ENCODE results near the gene AGAP1.

DNA sequence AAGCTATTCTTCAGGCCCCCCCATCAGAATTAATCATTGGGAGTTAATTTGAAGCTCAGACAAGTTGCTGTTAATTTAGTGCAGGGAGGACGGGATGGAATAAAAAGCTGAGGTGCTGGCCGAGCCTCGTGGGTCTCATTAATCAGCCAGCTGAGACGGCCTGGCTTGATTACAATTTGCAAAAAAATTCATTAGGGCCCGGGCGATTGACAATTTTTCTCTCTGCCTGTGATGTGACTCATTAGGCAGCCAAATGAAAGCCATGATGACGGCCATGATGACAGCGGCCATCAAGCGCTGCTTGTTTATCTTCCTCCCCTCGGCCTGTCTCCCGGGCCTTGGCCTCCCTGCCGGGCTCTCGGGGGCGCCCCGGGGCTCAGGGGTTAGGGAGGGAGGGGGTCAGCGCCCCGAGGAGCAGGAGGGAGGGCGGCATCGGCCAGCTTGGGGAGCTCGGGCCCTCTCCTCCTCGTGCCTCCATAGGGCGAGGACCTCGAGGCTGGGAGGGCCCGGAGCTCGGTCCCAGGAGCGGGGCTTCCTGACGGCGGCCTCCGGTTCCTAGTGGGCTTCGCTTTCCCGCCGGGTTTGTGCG is 669.1 kb downstream of the AGAP1 start:
- TF ChIP-seq, protein P1, sequence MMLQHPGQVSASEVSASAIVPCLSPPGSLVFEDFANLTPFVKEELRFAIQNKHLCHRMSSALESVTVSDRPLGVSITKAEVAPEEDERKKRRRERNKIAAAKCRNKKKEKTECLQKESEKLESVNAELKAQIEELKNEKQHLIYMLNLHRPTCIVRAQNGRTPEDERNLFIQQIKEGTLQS (IDR thresholded peaks at IDR 0.05), result no peak
- TF ChIP-seq, protein P2, sequence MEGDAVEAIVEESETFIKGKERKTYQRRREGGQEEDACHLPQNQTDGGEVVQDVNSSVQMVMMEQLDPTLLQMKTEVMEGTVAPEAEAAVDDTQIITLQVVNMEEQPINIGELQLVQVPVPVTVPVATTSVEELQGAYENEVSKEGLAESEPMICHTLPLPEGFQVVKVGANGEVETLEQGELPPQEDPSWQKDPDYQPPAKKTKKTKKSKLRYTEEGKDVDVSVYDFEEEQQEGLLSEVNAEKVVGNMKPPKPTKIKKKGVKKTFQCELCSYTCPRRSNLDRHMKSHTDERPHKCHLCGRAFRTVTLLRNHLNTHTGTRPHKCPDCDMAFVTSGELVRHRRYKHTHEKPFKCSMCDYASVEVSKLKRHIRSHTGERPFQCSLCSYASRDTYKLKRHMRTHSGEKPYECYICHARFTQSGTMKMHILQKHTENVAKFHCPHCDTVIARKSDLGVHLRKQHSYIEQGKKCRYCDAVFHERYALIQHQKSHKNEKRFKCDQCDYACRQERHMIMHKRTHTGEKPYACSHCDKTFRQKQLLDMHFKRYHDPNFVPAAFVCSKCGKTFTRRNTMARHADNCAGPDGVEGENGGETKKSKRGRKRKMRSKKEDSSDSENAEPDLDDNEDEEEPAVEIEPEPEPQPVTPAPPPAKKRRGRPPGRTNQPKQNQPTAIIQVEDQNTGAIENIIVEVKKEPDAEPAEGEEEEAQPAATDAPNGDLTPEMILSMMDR (IDR thresholded peaks at IDR 0.05; ENCODE audit: low read depth, low read length, missing input control), result no peak
- TF ChIP-seq RAD21 (IDR thresholded peaks at IDR 0.05), result no peak

Measured in liver (tissue), 3 donors.